MCF 10A (cell line): Measurements from ENCODE around the gene COG8. TPM values are rescaled to one million over a fixed set of nuclear protein-coding genes. Genes with fewer than 3 reads are reported as not detected.

Experiments
- BruUV-seq: library from RNA; stranded (reverse); fragments of 400-500 nt; replicated peaks from 2 replicates; lab custom pipeline; 2021; lab: Mats Ljungman, UMichigan
- CTCF ChIA-PET: fragments of 300-600 bp; sonication (Branson Sonifier 250); formaldehyde crosslinking; extraction: SDS; loops from one replicate; lab custom pipeline; 2021; ENCODE audit warnings: antibody characterized with exemption, inconsistent platforms; lab: Yijun Ruan, JAX
- POLR2A ChIA-PET: fragments of 300-600, 350-650 bp; sonication (Branson Sonifier 250); formaldehyde crosslinking; extraction: SDS; loops from one replicate; lab custom pipeline; 2020; ENCODE audit warnings: antibody characterized with exemption, inconsistent platforms; lab: Yijun Ruan, JAX
- DNase-seq: peaks from one replicate; pipeline ENCODE4 v3.0.0-alpha.2; 2018; ENCODE audit not compliant: unreplicated experiment
- H3K27ac Mint-ChIP-seq: one replicate; pipeline ENCODE4 v1.8.0; 2022; ENCODE audit warnings: mild to moderate bottlenecking, low read depth, mixed read lengths; ENCODE audit not compliant: unreplicated experiment
- H3K27me3 Mint-ChIP-seq: one replicate; pipeline ENCODE4 v1.8.0; 2022; ENCODE audit warnings: mixed read lengths; ENCODE audit not compliant: insufficient read depth, unreplicated experiment
- H3K36me3 Mint-ChIP-seq: one replicate; pipeline ENCODE4 v1.8.0; 2022; ENCODE audit warnings: mild to moderate bottlenecking, moderate library complexity, mixed read lengths; ENCODE audit not compliant: insufficient read depth, unreplicated experiment
- H3K4me1 Mint-ChIP-seq: one replicate; pipeline ENCODE4 v1.8.0; 2022; ENCODE audit warnings: mixed read lengths; ENCODE audit not compliant: insufficient read depth, unreplicated experiment
- H3K4me3 Mint-ChIP-seq: one replicate; pipeline ENCODE4 v1.8.0; 2022; ENCODE audit warnings: mild to moderate bottlenecking, moderate library complexity, mixed read lengths; ENCODE audit not compliant: unreplicated experiment
- H3K9me3 Mint-ChIP-seq: one replicate; pipeline ENCODE4 v1.8.0; 2022; ENCODE audit warnings: mixed read lengths; ENCODE audit not compliant: unreplicated experiment
- CTCF ChIP-seq: fragments of 200-600 bp; IDR thresholded peaks from one replicate; pipeline ENCODE4 v1.8.0; 2022; ENCODE audit warnings: antibody characterized with exemption, mild to moderate bottlenecking; ENCODE audit not compliant: unreplicated experiment
- intact Hi-C: fragments of 100-400 bp; cut with micrococcal nuclease; formaldehyde crosslinking; loops from 2 replicates; pipeline ENCODE4 v1.14.1; 2022
- total RNA-seq: library from RNA; stranded (reverse); gene quantifications from 2 replicates; pipeline ENCODE4 v1.2.3, GENCODE V29; 2022

The COG8 gene
- total RNA-seq, 1 experiment from 2014 or later, result 29.3 TPM

DNA sequence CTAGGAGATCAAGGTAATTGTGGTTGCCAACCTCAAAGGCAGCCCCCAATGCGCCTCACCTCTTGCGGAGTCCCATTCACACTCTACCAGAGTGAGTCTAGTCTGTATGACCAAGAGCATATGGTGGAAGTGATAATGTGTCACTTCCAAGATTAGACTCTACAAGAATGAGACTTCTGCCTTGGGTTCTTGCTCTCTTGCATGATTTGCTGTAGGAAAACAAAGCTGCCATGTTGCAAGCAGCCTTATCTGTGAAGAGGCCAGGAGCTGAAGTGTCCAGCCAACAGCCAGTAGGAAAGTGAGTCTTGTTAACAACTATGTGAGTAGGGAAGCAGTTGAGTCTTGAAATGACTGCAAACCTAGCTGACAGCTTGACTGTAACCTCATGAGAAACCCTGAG, 43.1 kb upstream of the COG8 start:
- Mint-ChIP-seq H3K9me3 (no peaks in the 10 kb centered on the region), H3K27ac (no peak overlapping the region), H3K4me3 (no peak overlapping the region), H3K4me1 (peaks cover 18% of the 10 kb centered on the region), H3K27me3 (no peaks in the 10 kb centered on the region), H3K36me3 (peaks cover 75% of the 10 kb centered on the region)
- intact Hi-C loops, result no loop called here
- CTCF ChIA-PET, result interaction anchor here (1.2 to 1.4 kb wide), 2 partner anchors 8 to 14 kb away, joined by 3 read pairs; no protein-coding TSS in a partner anchor
- no TSS peak for BruUV-seq
- DNase-seq, result no peak
- POLR2A ChIA-PET, result interaction anchor here (1.1 to 1.4 kb wide), 2 partner anchors 53 to 145 kb away, joined by 3 to 7 read pairs; no protein-coding TSS in a partner anchor
- TF ChIP-seq CTCF, result no peak

DNA sequence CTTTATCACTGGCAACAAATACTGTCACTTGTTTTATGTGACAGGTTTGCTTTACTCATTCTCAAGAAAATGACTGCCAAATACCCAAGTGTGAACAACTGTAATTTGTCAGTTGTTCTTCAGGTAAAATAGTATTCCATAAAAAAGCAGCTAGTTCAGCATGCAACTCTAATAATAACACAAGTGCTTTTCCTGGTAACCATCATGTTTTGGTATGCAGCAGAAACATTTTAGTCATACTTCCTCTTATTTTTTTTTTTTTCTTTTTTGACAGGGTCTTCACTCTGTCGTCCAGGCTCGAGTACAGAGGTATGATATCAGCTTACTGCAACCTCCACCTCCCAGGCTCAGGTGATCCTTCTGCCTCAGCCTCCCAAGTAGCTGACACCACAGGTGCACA, 41.9 kb upstream of the COG8 start:
- Mint-ChIP-seq H3K4me1 (peaks cover 18% of the 10 kb centered on the region), H3K36me3 (peaks cover 83% of the 10 kb centered on the region), H3K27ac (no peak overlapping the region), H3K4me3 (no peak overlapping the region), H3K27me3 (no peaks in the 10 kb centered on the region), H3K9me3 (no peaks in the 10 kb centered on the region)
- BruUV-seq, result no TSS peak
- DNase-seq, result no peak
- ChIA-PET POLR2A (interaction anchor here (0.7 to 1.7 kb wide), 7 partner anchors 15 to 146 kb away, joined by 3 to 8 read pairs (median 3); no protein-coding TSS in a partner anchor), CTCF (interaction anchor here (0.6 to 1.1 kb wide), 3 partner anchors 72 to 1158 kb away, joined by 3 read pairs; no protein-coding TSS in a partner anchor)
- intact Hi-C loops, result no loop called here
- TF ChIP-seq CTCF, result no peak

GRCh38 chr16:69378760-69379159, 39.4 kb upstream of the COG8 start:
- DNase-seq, result no peak
- H3K9me3 Mint-ChIP-seq, result no peaks in the 10 kb centered on the region
- no TSS peak for BruUV-seq
- no peak overlapping the region for H3K4me3 Mint-ChIP-seq
- peaks cover 5% of the 10 kb centered on the region for H3K4me1 Mint-ChIP-seq
- no peaks in the 10 kb centered on the region for H3K27me3 Mint-ChIP-seq
- CTCF ChIA-PET, result no interaction called here
- POLR2A ChIA-PET, result interaction anchor here (0.9 kb wide), 1 partner anchor 192 kb away, joined by 3 read pairs; no protein-coding TSS in a partner anchor
- TF ChIP-seq CTCF, result no peak
- intact Hi-C loops, result no loop called here
- H3K27ac Mint-ChIP-seq, result no peak overlapping the region
- peaks cover 73% of the 10 kb centered on the region for H3K36me3 Mint-ChIP-seq

- Mint-ChIP-seq H3K4me3 (no peak overlapping the region), H3K27ac (no peak overlapping the region), H3K4me1 (no peaks in the 10 kb centered on the region), H3K36me3 (peaks cover 67% of the 10 kb centered on the region), H3K27me3 (no peaks in the 10 kb centered on the region), H3K9me3 (no peaks in the 10 kb centered on the region)
- ChIA-PET POLR2A (interaction anchor here (0.9 kb wide), 1 partner anchor 193 kb away, joined by 3 read pairs; no protein-coding TSS in a partner anchor), CTCF (no interaction called here)
- DNase-seq, result no peak
- no peak for TF ChIP-seq CTCF
- BruUV-seq, result no TSS peak
- intact Hi-C loops, result no loop called here
Observed at GRCh38 chr16:69378036-69378435, 38.7 kb upstream of the COG8 start.
